NCI-H2029 (cell line): ENCODE results near the gene A3GALT2.
"Not testable (repeated sequence)": the region's sequence is repeated elsewhere in the genome, so short reads cannot be mapped to it uniquely, and the experiment has no call there.

Experiments
- DNase-seq: peaks from one replicate; lab custom pipeline; 2025; lab: John Stamatoyannopoulos, UW

Gene A3GALT2

GRCh38 chr1:33294071-33295010, 26.6 kb downstream of the A3GALT2 start:
- DNase-seq: no peak

- no peak for DNase-seq
These were observed 28.1 kb downstream of the A3GALT2 start for GRCh38 chr1:33292726-33293340.

- not testable (repeated sequence) for DNase-seq
These were observed 30.3 kb downstream of the A3GALT2 start for GRCh38 chr1:33290615-33291014.

- DNase-seq: no peak
These were observed 31.1 kb downstream of the A3GALT2 start for GRCh38 chr1:33289858-33290154.

GRCh38 chr1:33288976-33289857, 31.7 kb downstream of the A3GALT2 start:
- DNase-seq: no peak

- no peak for DNase-seq
These were observed 33.6 kb downstream of the A3GALT2 start for GRCh38 chr1:33287317-33287716.

GRCh38 chr1:33286451-33287185, 34.3 kb downstream of the A3GALT2 start:
- DNase-seq: no peak

- no peak for DNase-seq
These were observed 36.8 kb downstream of the A3GALT2 start for GRCh38 chr1:33284049-33284448.

- DNase-seq: no peak
These were observed 38.1 kb downstream of the A3GALT2 start for GRCh38 chr1:33282791-33283190.

- DNase-seq: no peak
These were observed 39.2 kb downstream of the A3GALT2 start for GRCh38 chr1:33281554-33282303.

GRCh38 chr1:33280091-33280661, 40.7 kb downstream of the A3GALT2 start:
- no peak for DNase-seq

- no peak for DNase-seq
These were observed 43.3 kb downstream of the A3GALT2 start for GRCh38 chr1:33277488-33278084.

GRCh38 chr1:33276573-33277298, 44.2 kb downstream of the A3GALT2 start:
- DNase-seq: no peak

- no peak for DNase-seq
These were observed 45.0 kb downstream of the A3GALT2 start for GRCh38 chr1:33275706-33276572.

- DNase-seq: no peak
These were observed 45.7 kb downstream of the A3GALT2 start for GRCh38 chr1:33275195-33275594.

- DNase-seq: no peak
These were observed 46.5 kb downstream of the A3GALT2 start for GRCh38 chr1:33274446-33274845.

- no peak for DNase-seq
These were observed 46.9 kb downstream of the A3GALT2 start for GRCh38 chr1:33273961-33274371.

- no peak for DNase-seq
These were observed 47.5 kb downstream of the A3GALT2 start for GRCh38 chr1:33273406-33273805.

- no peak for DNase-seq
These were observed 48.0 kb downstream of the A3GALT2 start for GRCh38 chr1:33272930-33273329.
